K562 (cell line): ENCODE data around the gene ENO2. TPM values are rescaled to one million over a fixed set of nuclear protein-coding genes. Genes with fewer than 3 reads are reported as not detected.
A peak's percentile ranks its signal among the peaks of the same experiment; 100 is the strongest.

Experiments
- ATAC-seq: fragments of 200-7000 bp; cut with Tn5 transposase; 3 replicates; pipeline ENCODE4 v1.9.1; 2020; ENCODE audit warnings: moderate library complexity
- BruUV-seq: library from RNA; stranded (reverse); fragments of 400-500 nt; replicated peaks from 2 replicates; lab custom pipeline; 2021; lab: Mats Ljungman, UMichigan
- CTCF ChIA-PET: fragments of 300-600 bp; formaldehyde crosslinking; extraction: SDS; loops from one replicate; lab custom pipeline; 2021; ENCODE audit warnings: low intra/inter-chr PET ratio; lab: Yijun Ruan, JAX
- POLR2A ChIA-PET: fragments of 300-600, 350-650 bp; sonication (Branson Sonifier 250); formaldehyde crosslinking; extraction: SDS; loops from one replicate; lab custom pipeline; 2021; ENCODE audit warnings: antibody characterized with exemption, inconsistent platforms; lab: Yijun Ruan, JAX
- DNase-seq, 4 experiments: peaks; one replicate each; pipeline versions ENCODE4 v3.0.0 to v3.0.0-alpha.2; 2011 to 2018; ENCODE audit warnings: low spot score in 3 of 4, mixed read lengths in 3 of 4; ENCODE audit errors: extremely low read depth in 1 of 4
- FAIRE-seq: peaks from 2 replicates; lab custom pipeline; 2011; peaks lifted over from hg19 to GRCh38; lab: Jason Lieb, UNC
- H2AFZ ChIP-seq: 2 replicates; pipeline ENCODE4 v1.6.0; 2011; ENCODE audit warnings: low read depth, low read length, control low read depth, inconsistent platforms
- H3K27ac ChIP-seq: fragments of 200-600 bp; 3 replicates; pipeline ENCODE4 v1.8.0; 2011; ENCODE audit warnings: low read depth, mild to moderate bottlenecking, control low read depth, inconsistent platforms, low read length, moderate library complexity, mixed read lengths; ENCODE audit errors: extremely low read depth
- H3K27me3 ChIP-seq, 2 experiments: fragments of 300-600 bp in 1 of 2; 2 replicates in 1 of 2; 3 replicates in 1 of 2; pipeline versions ENCODE4 v1.6.0 to v1.8.0; 2011; ENCODE audit warnings: inconsistent platforms in 2 of 2, low read length in 2 of 2, mild to moderate bottlenecking in 1 of 2, mixed read lengths in 1 of 2, moderate library complexity in 1 of 2; ENCODE audit not compliant: control insufficient read depth in 2 of 2, insufficient read depth in 2 of 2
- H3K36me3 ChIP-seq: fragments of 300-600 bp; 3 replicates; pipeline ENCODE4 v1.8.0; 2011; ENCODE audit warnings: mild to moderate bottlenecking, low read length, inconsistent platforms; ENCODE audit not compliant: control insufficient read depth, insufficient read depth
- H3K4me1 ChIP-seq, 2 experiments: fragments of 200-600 bp in 1 of 2; replicated peaks in 1 of 2; 2 replicates in 1 of 2; 3 replicates in 1 of 2; pipeline versions ENCODE4 v1.5.1 to v1.8.0; 2011; ENCODE audit warnings: inconsistent platforms in 2 of 2, low read length in 2 of 2, mild to moderate bottlenecking in 1 of 2, mixed read lengths in 1 of 2, moderate library complexity in 1 of 2; ENCODE audit not compliant: control insufficient read depth in 2 of 2, insufficient read depth in 2 of 2
- H3K4me2 ChIP-seq: 2 replicates; pipeline ENCODE4 v1.6.1; 2011; ENCODE audit warnings: low read length, control low read depth, inconsistent platforms, mixed read lengths; ENCODE audit not compliant: insufficient read depth
- H3K4me3 ChIP-seq: fragments of 200-600 bp; sonication (generic), shearing (Covaris generic); 2 replicates; pipeline ENCODE4 v1.5.1; 2016; ENCODE audit warnings: control low read depth, inconsistent platforms
- H3K79me2 ChIP-seq: fragments of 200-600 bp; 3 replicates; pipeline ENCODE4 v1.8.0; 2011; ENCODE audit warnings: low read length, inconsistent platforms; ENCODE audit not compliant: control insufficient read depth, insufficient read depth
- H3K9ac ChIP-seq, 2 experiments: 2 replicates each; pipeline versions ENCODE4 v1.6.0 to v1.6.1; 2011; ENCODE audit warnings: low read depth in 2 of 2, low read length in 2 of 2, control low read depth in 1 of 2, inconsistent platforms in 1 of 2, mild to moderate bottlenecking in 1 of 2, mixed read lengths in 1 of 2; ENCODE audit not compliant: insufficient read depth in 1 of 2
- H3K9me1 ChIP-seq: one replicate; pipeline ENCODE4 v1.6.0; 2011; ENCODE audit warnings: inconsistent platforms, mild to moderate bottlenecking, low read length, moderate library complexity; ENCODE audit not compliant: control insufficient read depth, insufficient read depth
- H3K9me3 ChIP-seq: replicated peaks from 2 replicates; pipeline ENCODE4 v1.5.1; 2011; ENCODE audit warnings: low read depth, low read length, inconsistent platforms; ENCODE audit not compliant: control insufficient read depth, insufficient read depth
- H4K20me1 ChIP-seq: replicated peaks from 2 replicates; pipeline ENCODE4 v1.6.1; 2011; ENCODE audit warnings: low read length, inconsistent platforms, mixed read lengths; ENCODE audit not compliant: control insufficient read depth, insufficient read depth
- CEBPG ChIP-seq, 3 experiments: fragments of 200-800 bp in 1 of 3; sonication (Bioruptor generic) in 1 of 3; sonication (generic) in 1 of 3; formaldehyde crosslinking in 1 of 3; IDR thresholded peaks in 2 of 3; conservative IDR thresholded peaks in 1 of 3; 2 replicates each; pipeline versions ENCODE4 v1.6.1 to v1.8.0; 2016 to 2022; ENCODE audit warnings: missing compliant biosample characterization in 2 of 3, missing genetic modification characterization in 2 of 3, mild to moderate bottlenecking in 1 of 3, missing genetic modification reagents in 1 of 3
- FOXA3 ChIP-seq, 2 experiments: fragments of 450-650 bp in 1 of 2; sonication (generic) in 1 of 2; formaldehyde crosslinking; IDR thresholded peaks in 1 of 2; conservative IDR thresholded peaks in 1 of 2; 2 replicates each; pipeline versions ENCODE4 v1.4.0 to v1.8.0; 2020 to 2022; ENCODE audit warnings: mild to moderate bottlenecking in 2 of 2, missing genetic modification reagents in 1 of 2
- POLR2AphosphoS2 ChIP-seq: IDR thresholded peaks from 2 replicates; pipeline ENCODE4 v1.6.1; 2012; ENCODE audit warnings: low read length, improper control_type of control experiment
- SAFB2 ChIP-seq: fragments of 200-400 bp; formaldehyde crosslinking; IDR thresholded peaks from 2 replicates; pipeline ENCODE4 v1.6.1; 2018; ENCODE audit warnings: borderline replicate concordance, low read length, low read depth, moderate library complexity; ENCODE audit not compliant: severe bottlenecking
- ZFX ChIP-seq: sonication (generic); formaldehyde crosslinking; IDR thresholded peaks from 2 replicates; pipeline ENCODE4 v1.8.0; 2022; ENCODE audit warnings: mild to moderate bottlenecking, missing genetic modification reagents, moderate library complexity
- ZKSCAN3 ChIP-seq: fragments of 250-450 bp; sonication (Bioruptor Pico); IDR thresholded peaks from 2 replicates; pipeline ENCODE4 v1.4.0; 2020
- ZNF408 ChIP-seq: fragments of 250-450 bp; sonication (Bioruptor Pico); IDR thresholded peaks from 2 replicates; pipeline ENCODE4 v1.4.0; 2020; ENCODE audit warnings: low read depth, mild to moderate bottlenecking, moderate library complexity
- WGBS: fragments of 100-300 bp; shearing (Covaris generic); methylation state at CpG from one replicate; pipeline ENCODE4 v1.1.6; 2016; ENCODE audit warnings: low coverage, mixed read lengths; ENCODE audit not compliant: insufficient coverage; ENCODE audit errors: missing lambda C conversion rate; 5-methylcytosine and 5-hydroxymethylcytosine counted together
- in situ Hi-C: fragments of 300-500 bp; cut with MboI; formaldehyde crosslinking; loops from 4 replicates; pipeline ENCODE4 v1.15.0; 2018; ENCODE audit warnings: inconsistent platforms, mixed read lengths
- intact Hi-C: fragments of 100-400 bp; cut with micrococcal nuclease; formaldehyde crosslinking; loops from 2 replicates; pipeline ENCODE4 v1.14.2; 2022
- polyA plus RNA-seq, 8 experiments: library from polyadenylated mRNA; depleted of rRNA in 4 of 8; stranded (reverse) in 5 of 8; unstranded in 3 of 8; fragments of >200 nt; fragmentation: Nextera tagmentation in 2 of 8; fragmentation: Illumina TruSeq in 1 of 8; extraction: Ambion mirVana in 2 of 8; extraction: Trizol in 1 of 8; gene quantifications; 2 replicates each; pipeline versions ENCODE4 v1.2.1 to v1.2.3, GENCODE V29; 2011 to 2014; ENCODE audit warnings: inconsistent platforms in 1 of 8, missing spikeins in 1 of 8
- total RNA-seq, 7 experiments: library from RNA; depleted of rRNA in 6 of 7; stranded (reverse); fragments of >200 nt in 6 of 7; fragmentation: Illumina TruSeq in 2 of 7; extraction: Trizol in 2 of 7; gene quantifications; 2 replicates each; pipeline versions ENCODE4 v1.2.1 to v1.2.3, GENCODE V29; 2011 to 2021; ENCODE audit warnings: low replicate concordance in 1 of 7

Gene ENO2
- total and polyA plus RNA-seq, 9 of the 15 experiments (the other 6 are each of a cell fraction or from before 2014, with no cell fraction given), result 10.9 to 43.3 (median 21.0) TPM

- Histone ChIP-seq H3K4me3 (peak overlapping the region; percentile 46), H3K9me3 (no peaks in the 10 kb centered on the region)
- POLR2A ChIA-PET, result interaction anchor here (0.6 kb wide), 1 partner anchor 27 kb away, joined by 3 read pairs; no protein-coding TSS in a partner anchor
- TF ChIP-seq POLR2AphosphoS2 (no peak), CEBPG (CRISPR knock-in tag; IDR thresholded peaks at IDR 0.05) (no peak), CEBPG (tag; conservative IDR thresholded peaks at IDR 0.05 in 1 of 2, IDR thresholded peaks at IDR 0.05 in 1 of 2) (no peak), FOXA3 (CRISPR knock-in tag; conservative IDR thresholded peaks at IDR 0.05 in 1 of 2, IDR thresholded peaks at IDR 0.05 in 1 of 2) (no peak), SAFB2 (no peak), ZKSCAN3 (CRISPR knock-in tag) (no peak), ZFX (CRISPR knock-in tag) (0 out of 2 replicates have a peak, but pooled peaks have one; percentile 15), ZNF408 (CRISPR knock-in tag) (no peak)
- TF ChIP-seq, all 486 proteins: peak for 1
- no peaks in the 10 kb centered on the region for H3K27me3 ChIP-seq
- FAIRE-seq (peak; percentile 74), DNase-seq (no peak), ATAC-seq (no peak)
- CTCF ChIA-PET, result no interaction called here
- H4K20me1 ChIP-seq, result no peaks in the 10 kb centered on the region
- H3K79me2 ChIP-seq, result peaks cover 19% of the 10 kb centered on the region
- no peak overlapping the region for H3K27ac ChIP-seq
- peaks cover 12 to 40% of the 10 kb centered on the region in 2 experiments; a peak in 4 of 5 replicates for H3K4me1 ChIP-seq
- peak overlapping the region; percentile 44; the same call in 1 of the 2 replicates for H2AFZ ChIP-seq
- intact Hi-C loops, result no loop called here
- peak overlapping the region; percentile 76 for H3K4me2 ChIP-seq
- 34% methylated on average over 11 of the region's 14 CpGs for WGBS
- H3K9ac ChIP-seq, result peak overlapping the region; percentile 34 to 87
- in situ Hi-C loops, result no loop called here
- BruUV-seq, result no TSS peak
- peaks cover 6% of the 10 kb centered on the region for H3K9me1 ChIP-seq
- peaks cover 19% of the 10 kb centered on the region; the same call in 2 of the 3 replicates for H3K36me3 ChIP-seq
Measured at GRCh38 chr12:6915789-6916285, 1.5 kb downstream of the ENO2 start.
